Non-pigmented ciliary epithelial cell (primary cell): ENCODE measurements around the gene ELMO1.

Source experiments
- DNase-seq: peaks from one replicate; pipeline ENCODE4 v3.0.0-alpha.2; 2010; ENCODE audit warnings: low read depth

ELMO1 gene

GRCh38 chr7:37267251-37267650, 181.4 kb downstream of the ELMO1 start:
- DNase-seq, result no peak

- DNase-seq, result no peak
Measured at GRCh38 chr7:37265876-37266275, 182.8 kb downstream of the ELMO1 start.

- no peak for DNase-seq
Measured at GRCh38 chr7:37265006-37265405, 183.7 kb downstream of the ELMO1 start.

- DNase-seq, result no peak
Measured at GRCh38 chr7:37262181-37262580, 186.5 kb downstream of the ELMO1 start.

- no peak for DNase-seq
Measured at GRCh38 chr7:37259319-37259821, 189.3 kb downstream of the ELMO1 start.

GRCh38 chr7:37256631-37257030, 192.0 kb downstream of the ELMO1 start:
- no peak for DNase-seq

- DNase-seq, result no peak
Measured at GRCh38 chr7:37255327-37255944, 193.2 kb downstream of the ELMO1 start.

GRCh38 chr7:37251222-37251621, 197.4 kb downstream of the ELMO1 start:
- DNase-seq, result no peak

- no peak for DNase-seq
Measured at GRCh38 chr7:37249240-37249639, 199.4 kb downstream of the ELMO1 start.

- DNase-seq, result no peak
Measured at GRCh38 chr7:37248396-37248861, 200.2 kb downstream of the ELMO1 start.

GRCh38 chr7:37247861-37248260, 200.8 kb downstream of the ELMO1 start:
- DNase-seq, result peak; percentile 4

- DNase-seq, result no peak
Measured at GRCh38 chr7:37245590-37245989, 203.1 kb downstream of the ELMO1 start.

GRCh38 chr7:37236906-37237305, 211.8 kb downstream of the ELMO1 start:
- DNase-seq, result no peak

GRCh38 chr7:37235813-37236212, 212.9 kb downstream of the ELMO1 start:
- DNase-seq, result no peak

- no peak for DNase-seq
Measured at GRCh38 chr7:37234928-37235327, 213.7 kb downstream of the ELMO1 start.

GRCh38 chr7:37234334-37234733, 214.3 kb downstream of the ELMO1 start:
- DNase-seq, result no peak

- no peak for DNase-seq
Measured at GRCh38 chr7:37231613-37232012, 217.1 kb downstream of the ELMO1 start.

GRCh38 chr7:37230221-37230620, 218.4 kb downstream of the ELMO1 start:
- DNase-seq, result no peak

GRCh38 chr7:37229381-37229780, 219.3 kb downstream of the ELMO1 start:
- no peak for DNase-seq

- DNase-seq, result no peak
Measured at GRCh38 chr7:37225285-37225969, 223.2 kb downstream of the ELMO1 start.

GRCh38 chr7:37224746-37225145, 223.9 kb downstream of the ELMO1 start:
- no peak for DNase-seq

- DNase-seq, result no peak
Measured at GRCh38 chr7:37220664-37221063, 228.0 kb downstream of the ELMO1 start.

- DNase-seq, result no peak
Measured at GRCh38 chr7:37218956-37219355, 229.7 kb downstream of the ELMO1 start.

GRCh38 chr7:37216923-37217322, 231.7 kb downstream of the ELMO1 start:
- DNase-seq, result no peak
